Suprapubic skin (tissue), 4 donors: Measurements from ENCODE around the gene GNA15. TPM values are rescaled to one million over a fixed set of nuclear protein-coding genes. Genes with fewer than 3 reads are reported as not detected.

Experiments
- DNase-seq, 2 donors: peaks; one replicate each; pipeline ENCODE4 v3.0.0-alpha.2; 2019; ENCODE audit warnings: low spot score in 2 of 2
- H3K27ac ChIP-seq: fragments of 200-600 bp; sonication (generic); one replicate; pipeline ENCODE4 v1.5.1; 2019
- H3K27me3 ChIP-seq: fragments of 200-600 bp; sonication (generic); one replicate; pipeline ENCODE4 v1.5.1; 2019
- H3K36me3 ChIP-seq: fragments of 200-600 bp; sonication (generic); one replicate; pipeline ENCODE4 v1.5.1; 2019
- H3K4me1 ChIP-seq: fragments of 200-600 bp; sonication (generic); one replicate; pipeline ENCODE4 v1.5.1; 2019
- H3K4me3 ChIP-seq: fragments of 200-600 bp; sonication (generic); one replicate; pipeline ENCODE4 v1.5.1; 2019; ENCODE audit warnings: mild to moderate bottlenecking
- H3K9me3 ChIP-seq: fragments of 200-600 bp; sonication (generic); one replicate; pipeline ENCODE4 v1.5.1; 2019
- CTCF ChIP-seq, 2 donors: fragments of 200-600 bp in 1 of 2; fragments of 450-650 bp in 1 of 2; sonication (generic) in 1 of 2; IDR thresholded peaks; one replicate each; pipeline ENCODE4 v1.5.1; 2016 to 2019; ENCODE audit warnings: antibody characterized with exemption in 2 of 2, mild to moderate bottlenecking in 1 of 2, moderate library complexity in 1 of 2
- EP300 ChIP-seq: sonication (generic); formaldehyde crosslinking; IDR thresholded peaks from one replicate; pipeline ENCODE4 v1.6.1; 2017; ENCODE audit warnings: antibody characterized with exemption
- POLR2A ChIP-seq, 2 donors: fragments of 450-650 bp; IDR thresholded peaks; one replicate each; pipeline ENCODE4 v1.6.1; 2017; ENCODE audit warnings: antibody characterized with exemption in 2 of 2, mild to moderate bottlenecking in 2 of 2, moderate library complexity in 2 of 2
- POLR2AphosphoS5 ChIP-seq, 3 donors: sonication (generic); formaldehyde crosslinking; IDR thresholded peaks; one replicate each; pipeline ENCODE4 v1.6.1; 2017; ENCODE audit warnings: antibody characterized with exemption in 3 of 3
- WGBS: methylation state at CpG from one replicate; pipeline ENCODE4 v1.1.5; 2018; 5-methylcytosine and 5-hydroxymethylcytosine counted together
- total RNA-seq, 4 donors: library from RNA; depleted of rRNA; stranded (reverse); fragments of >200 nt; gene quantifications; one replicate each; pipeline ENCODE4 v1.1.0, GENCODE V29; 2016

Gene GNA15
- total RNA-seq, 4 donors from 2014 or later, result 29.9 to 117 (median 85.0) TPM

- Histone ChIP-seq H3K27me3 (no peaks in the 10 kb centered on the region), H3K4me1 (no peaks in the 10 kb centered on the region), H3K9me3 (no peaks in the 10 kb centered on the region), H3K36me3 (peaks cover 77% of the 10 kb centered on the region), H3K27ac (no peak overlapping the region), H3K4me3 (no peak overlapping the region)
- TF ChIP-seq POLR2AphosphoS5 (IDR thresholded peaks at IDR 0.05), result no peak
- TF ChIP-seq EP300, result no peak
- TF ChIP-seq CTCF (IDR thresholded peaks at IDR 0.05), result no peak
- no peak for TF ChIP-seq POLR2A (IDR thresholded peaks at IDR 0.05)
- 96% methylated on average over 11 of the region's 35 CpGs for WGBS
- DNase-seq, result peak in 1 of 2 donors; percentile 48
These were observed 68.9 kb downstream of the GNA15 start for GRCh38 chr19:3204646-3205275.

- 93% methylated on average over 17 of the region's 28 CpGs for WGBS
- TF ChIP-seq POLR2AphosphoS5 (IDR thresholded peaks at IDR 0.05) (no peak), EP300 (no peak), POLR2A (IDR thresholded peaks at IDR 0.05) (no peak), CTCF (IDR thresholded peaks at IDR 0.05) (no peak)
- no peaks in the 10 kb centered on the region for H3K9me3 ChIP-seq
- no peaks in the 10 kb centered on the region for H3K27me3 ChIP-seq
- no peak overlapping the region for H3K27ac ChIP-seq
- no peak for DNase-seq
- no peaks in the 10 kb centered on the region for H3K4me1 ChIP-seq
- H3K36me3 ChIP-seq, result peaks cover 72% of the 10 kb centered on the region
- no peak overlapping the region for H3K4me3 ChIP-seq
These were observed 70.6 kb downstream of the GNA15 start for GRCh38 chr19:3206216-3206953.

- DNase-seq, result peak in 1 of 2 donors; percentile 53
- H3K36me3 ChIP-seq, result peaks cover 59% of the 10 kb centered on the region
- WGBS, result 94% methylated on average over 38 of the region's 43 CpGs
These were observed 71.8 kb downstream of the GNA15 start for GRCh38 chr19:3207461-3208242.

GRCh38 chr19:3208317-3209207, 72.7 kb downstream of the GNA15 start:
- no peak overlapping the region for H3K27ac ChIP-seq
- no peaks in the 10 kb centered on the region for H3K9me3 ChIP-seq
- H3K27me3 ChIP-seq, result no peaks in the 10 kb centered on the region
- no peak overlapping the region for H3K4me3 ChIP-seq
- peaks cover 53% of the 10 kb centered on the region for H3K36me3 ChIP-seq
- TF ChIP-seq CTCF (IDR thresholded peaks at IDR 0.05), result no peak
- no peak for TF ChIP-seq EP300
- no peak for TF ChIP-seq POLR2AphosphoS5 (IDR thresholded peaks at IDR 0.05)
- TF ChIP-seq POLR2A (IDR thresholded peaks at IDR 0.05), result no peak
- 81% methylated on average over 15 of the region's 33 CpGs for WGBS
- H3K4me1 ChIP-seq, result no peaks in the 10 kb centered on the region
- no peak for DNase-seq

More at GRCh38 chr19:3207461-3208242, 71.8 kb downstream of the GNA15 start:
- Histone ChIP-seq H3K9me3 (no peaks in the 10 kb centered on the region), H3K4me3 (no peak overlapping the region), H3K27me3 (no peaks in the 10 kb centered on the region), H3K4me1 (no peaks in the 10 kb centered on the region), H3K27ac (no peak overlapping the region)
- no peak for TF ChIP-seq EP300
- TF ChIP-seq POLR2A (IDR thresholded peaks at IDR 0.05), result no peak
- TF ChIP-seq CTCF (IDR thresholded peaks at IDR 0.05), result no peak
- TF ChIP-seq POLR2AphosphoS5 (IDR thresholded peaks at IDR 0.05), result no peak
